Naive thymus-derived CD8-positive, alpha-beta T cell (primary cell): ENCODE data around the gene FRMD4B. TPM values are rescaled to one million over a fixed set of nuclear protein-coding genes. Genes with fewer than 3 reads are reported as not detected.

Source experiments
- ATAC-seq, 2 donors: fragments of 150-1000 bp; cut with Tn5 transposase in 1 of 2; sonication (Bioruptor Pico), chemical (Tn5 transposase) in 1 of 2; 1 replicate in 1 of 2; 2 replicates in 1 of 2; pipeline ENCODE4 v1.10.0; 2021; ENCODE audit warnings: mild to moderate bottlenecking in 2 of 2, moderate library complexity in 2 of 2
- POLR2A ChIA-PET: fragments of 350-600 bp; sonication (Branson Sonifier 250); formaldehyde crosslinking; loops from one replicate; lab custom pipeline; 2021; ENCODE audit warnings: antibody characterized with exemption; lab: Charles Lee
- DNase-seq, 10 donors: peaks; one replicate each; pipeline versions ENCODE4 v3.0.0 to v3.0.0-alpha.2; 2020 to 2022
- H3K27ac Mint-ChIP-seq, 10 donors: one replicate each; pipeline ENCODE4 v1.8.0; 2020 to 2022; ENCODE audit warnings: mild to moderate bottlenecking in 10 of 10, mixed read lengths in 10 of 10, moderate library complexity in 4 of 10, inconsistent platforms in 1 of 10
- H3K27me3 Mint-ChIP-seq, 5 donors: one replicate each; pipeline ENCODE4 v1.8.0; 2021 to 2022; ENCODE audit warnings: mixed read lengths in 5 of 5
- H3K36me3 Mint-ChIP-seq, 3 donors: one replicate each; pipeline ENCODE4 v1.8.0; 2020 to 2022; ENCODE audit warnings: mixed read lengths in 3 of 3, mild to moderate bottlenecking in 2 of 3, inconsistent platforms in 1 of 3
- H3K4me1 Mint-ChIP-seq, 4 donors: one replicate each; pipeline ENCODE4 v1.8.0; 2021 to 2022; ENCODE audit warnings: mixed read lengths in 4 of 4
- H3K4me3 Mint-ChIP-seq, 10 donors: one replicate each; pipeline ENCODE4 v1.8.0; 2020 to 2022; ENCODE audit warnings: mild to moderate bottlenecking in 10 of 10, mixed read lengths in 10 of 10, moderate library complexity in 6 of 10, inconsistent platforms in 1 of 10
- H3K9me3 Mint-ChIP-seq, 9 donors: one replicate each; pipeline ENCODE4 v1.8.0; 2020 to 2022; ENCODE audit warnings: mixed read lengths in 9 of 9, mild to moderate bottlenecking in 3 of 9, inconsistent platforms in 1 of 9, moderate library complexity in 1 of 9
- polyA plus RNA-seq, 3 donors: library from polyadenylated mRNA; unstranded; fragments of 300-500 nt; fragmentation: Illumina TruSeq; gene quantifications; one replicate each; pipeline ENCODE4 v1.2.3, GENCODE V29; 2021
- total RNA-seq, 8 experiments: library from RNA in 2 of 8; stranded (reverse) in 2 of 8; gene quantifications; one replicate each; pipeline ENCODE4 v1.2.3 and lab custom pipeline; 2021 to 2026

FRMD4B gene
- total and polyA plus RNA-seq, 5 experiments from 2014 or later = 0.15 to 0.39 (median 0.27) TPM

DNA sequence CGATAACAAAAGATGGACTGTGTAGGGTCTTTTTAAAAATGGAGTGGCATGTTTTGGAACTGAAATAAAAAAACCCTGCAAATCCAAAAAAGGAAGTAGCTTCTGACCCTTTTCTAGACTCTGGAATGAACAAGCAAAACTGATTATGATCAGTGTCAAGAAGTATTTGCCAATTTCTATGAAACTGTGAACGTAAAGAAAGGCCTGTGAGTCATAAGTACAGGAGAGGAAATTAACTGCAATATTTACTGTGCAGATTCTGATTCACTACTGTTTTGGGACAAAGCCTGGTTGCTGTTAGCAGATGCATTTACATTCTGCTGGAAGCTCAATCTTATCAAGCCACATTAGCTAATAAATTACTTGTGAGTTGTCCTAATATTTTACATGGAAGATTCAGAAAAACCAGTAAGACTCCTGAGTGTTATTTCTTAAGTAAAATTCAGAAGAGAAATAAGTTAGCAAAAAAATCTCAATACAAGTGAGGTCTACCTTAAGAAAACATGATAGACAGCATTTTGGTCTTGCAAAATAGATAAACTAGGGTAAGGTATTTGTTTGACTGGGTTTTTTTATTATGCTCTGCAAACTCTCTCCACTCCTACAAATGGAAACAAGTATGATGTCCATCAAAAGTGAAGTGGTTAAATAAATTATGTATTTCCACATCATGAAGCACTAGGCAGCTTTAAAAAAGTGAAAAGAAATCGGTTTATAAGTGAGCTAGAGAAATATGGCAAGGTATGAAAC is 173.3 kb downstream of the FRMD4B start:
- POLR2A ChIA-PET = interaction anchor here (0.7 kb wide), 1 partner anchor 26 kb away, joined by 7 read pairs; no protein-coding TSS in a partner anchor
- Mint-ChIP-seq H3K36me3 (peaks cover 0 to under 1% (median 0%) of the 10 kb centered on the region in 3 donors), H3K4me3 (no peak overlapping the region), H3K27me3 (no peaks in the 10 kb centered on the region), H3K4me1 (peaks cover 0 to 6% (median under 1%) of the 10 kb centered on the region in 4 donors), H3K27ac (peak overlapping the region in 1 of 10 donors; percentile 5), H3K9me3 (no peaks in the 10 kb centered on the region)
- ATAC-seq (no peak), DNase-seq (no peak)

DNA sequence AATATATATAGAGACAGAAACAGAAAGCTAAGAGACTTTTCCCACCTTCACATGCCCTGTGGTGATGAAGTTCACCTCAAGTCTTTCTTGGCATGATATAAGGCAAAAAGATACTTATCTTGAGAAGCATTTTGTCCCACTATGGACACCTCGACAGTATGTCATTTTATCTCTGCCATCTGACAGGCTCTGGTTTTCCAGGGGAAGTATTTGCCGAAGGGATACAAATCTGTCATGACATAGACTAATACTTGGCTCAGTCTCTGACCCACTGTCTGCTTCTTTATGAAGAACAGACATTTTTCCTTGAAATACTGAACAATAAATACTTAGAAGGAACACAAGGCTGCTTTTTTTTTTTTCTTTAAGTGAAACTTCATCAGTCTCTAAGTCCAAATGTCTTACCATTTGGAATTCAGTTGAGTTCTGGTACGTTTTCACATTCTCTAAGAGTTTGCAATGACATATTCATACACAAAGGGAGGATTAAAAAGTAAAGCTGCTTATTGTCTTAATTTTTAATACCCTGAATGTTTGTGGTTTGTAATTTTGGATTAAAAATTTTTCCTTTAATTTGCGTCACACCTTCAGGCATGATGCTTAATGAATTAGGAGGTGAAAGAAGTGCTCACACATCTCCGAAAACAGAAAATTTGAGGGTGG is 175.7 kb downstream of the FRMD4B start:
- DNase-seq (no peak), ATAC-seq (no peak)
- no peak overlapping the region for H3K4me3 Mint-ChIP-seq
- H3K4me1 Mint-ChIP-seq = peaks cover 0 to 16% (median under 1%) of the 10 kb centered on the region in 4 donors
- no peaks in the 10 kb centered on the region for H3K27me3 Mint-ChIP-seq
- POLR2A ChIA-PET = interaction anchor here (1.0 kb wide), 1 partner anchor 9 kb away, joined by 3 read pairs; no protein-coding TSS in a partner anchor
- no peaks in the 10 kb centered on the region for H3K36me3 Mint-ChIP-seq
- H3K27ac Mint-ChIP-seq = no peak overlapping the region
- H3K9me3 Mint-ChIP-seq = no peaks in the 10 kb centered on the region

DNA sequence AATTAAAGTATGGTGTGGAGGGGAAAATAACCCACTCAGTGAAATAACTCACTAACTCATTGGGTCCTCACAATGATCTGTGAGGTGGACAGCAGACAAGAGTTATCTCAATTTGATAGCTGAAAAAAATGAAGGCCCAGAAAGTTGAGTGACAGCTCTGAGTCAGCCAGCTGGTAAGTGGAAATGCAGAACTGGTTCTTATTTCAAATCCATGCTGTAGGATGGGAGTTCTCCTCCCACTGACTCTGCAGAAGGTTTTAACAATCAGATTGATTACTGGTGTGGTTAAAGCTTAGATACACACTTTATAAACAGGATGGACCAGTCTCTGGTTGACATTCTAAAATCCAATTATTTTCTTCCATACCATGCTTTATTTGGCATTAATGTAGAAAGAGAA is 176.5 kb downstream of the FRMD4B start:
- no peak overlapping the region for H3K27ac Mint-ChIP-seq
- H3K9me3 Mint-ChIP-seq = no peaks in the 10 kb centered on the region
- DNase-seq (no peak), ATAC-seq (no peak)
- H3K27me3 Mint-ChIP-seq = no peaks in the 10 kb centered on the region
- no peaks in the 10 kb centered on the region for H3K36me3 Mint-ChIP-seq
- no peak overlapping the region for H3K4me3 Mint-ChIP-seq
- peaks cover 0 to 18% (median under 1%) of the 10 kb centered on the region in 4 donors for H3K4me1 Mint-ChIP-seq
- POLR2A ChIA-PET = no interaction called here

DNA sequence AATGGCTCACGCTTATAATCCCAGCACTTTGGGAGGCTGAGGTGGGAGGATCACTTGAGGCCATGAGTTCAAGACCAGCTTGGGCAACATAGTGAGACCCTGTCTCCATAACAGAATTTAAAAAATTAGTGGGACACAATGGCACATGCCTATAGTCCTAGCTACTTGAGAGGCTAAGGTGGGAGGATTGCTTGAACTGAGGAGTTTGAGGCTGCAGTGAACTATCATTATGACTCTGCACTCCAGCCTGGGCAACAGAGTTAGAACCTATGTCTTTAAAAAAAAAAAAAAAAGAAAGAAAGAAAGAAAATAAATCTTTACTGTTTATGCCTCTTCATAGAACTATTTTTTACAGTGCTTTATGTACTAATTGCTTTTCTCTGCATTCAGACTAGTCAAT is 178.9 kb downstream of the FRMD4B start:
- DNase-seq (no peak), ATAC-seq (no peak)
- no peaks in the 10 kb centered on the region for H3K9me3 Mint-ChIP-seq
- H3K27ac Mint-ChIP-seq = no peak overlapping the region
- H3K36me3 Mint-ChIP-seq = no peaks in the 10 kb centered on the region
- H3K4me3 Mint-ChIP-seq = no peak overlapping the region
- H3K27me3 Mint-ChIP-seq = no peaks in the 10 kb centered on the region
- H3K4me1 Mint-ChIP-seq = peaks cover 0 to 12% (median under 1%) of the 10 kb centered on the region in 4 donors
- POLR2A ChIA-PET = no interaction called here

DNA sequence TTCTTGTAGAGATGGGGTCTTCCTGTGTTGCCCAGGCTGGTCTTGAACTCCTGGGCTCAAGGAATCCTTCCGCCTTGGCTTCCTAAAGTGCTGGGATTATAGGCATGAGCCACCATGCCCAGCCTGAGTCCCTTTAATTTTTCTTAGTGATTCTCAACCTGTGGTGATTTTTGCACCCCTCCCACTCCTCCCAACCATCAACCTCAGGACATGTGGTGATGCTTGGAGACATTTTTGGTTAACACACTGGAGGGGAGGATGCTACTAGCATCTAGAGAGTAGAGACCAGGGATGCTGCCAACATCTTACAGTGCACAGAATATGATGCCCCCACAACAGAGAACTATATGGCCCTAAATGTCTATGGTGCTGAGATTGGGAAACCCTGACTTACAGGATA is 180.5 kb downstream of the FRMD4B start:
- H3K4me3 Mint-ChIP-seq = no peak overlapping the region
- no peaks in the 10 kb centered on the region for H3K36me3 Mint-ChIP-seq
- no peak for DNase-seq
- POLR2A ChIA-PET = no interaction called here
- peaks cover 0 to 14% (median under 1%) of the 10 kb centered on the region in 4 donors for H3K4me1 Mint-ChIP-seq
- H3K27ac Mint-ChIP-seq = no peak overlapping the region
- H3K9me3 Mint-ChIP-seq = no peaks in the 10 kb centered on the region
- H3K27me3 Mint-ChIP-seq = no peaks in the 10 kb centered on the region
- no peak for ATAC-seq

DNA sequence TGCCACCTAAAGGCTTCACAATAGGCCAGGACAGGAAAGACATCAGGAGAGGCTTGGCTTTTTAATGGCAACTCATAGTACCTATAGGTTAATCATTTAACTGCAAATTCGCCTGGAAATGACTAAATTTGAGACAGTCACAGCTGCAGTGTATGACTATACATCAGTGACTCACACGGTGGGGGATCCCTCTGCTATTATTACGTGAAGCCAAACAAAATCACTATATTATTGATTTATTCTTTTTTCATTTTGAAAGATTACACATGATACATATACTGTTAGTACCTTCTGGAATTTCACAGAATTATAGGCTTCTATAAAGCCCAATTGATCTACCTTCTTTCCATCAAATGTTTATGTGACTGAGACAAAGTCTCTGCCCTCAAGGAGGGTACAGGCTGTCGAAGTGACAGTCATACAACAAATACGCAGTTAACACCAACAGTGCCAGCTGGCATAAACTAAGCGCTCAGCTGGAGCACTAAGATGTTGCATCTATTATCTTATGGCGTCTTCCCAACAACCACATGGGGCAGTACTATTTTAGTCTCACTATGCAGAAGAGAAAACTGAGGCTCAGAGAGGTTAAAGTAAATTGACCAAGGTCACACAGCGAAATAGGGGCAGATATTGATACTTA is 181.5 kb downstream of the FRMD4B start:
- Mint-ChIP-seq H3K4me3 (no peak overlapping the region), H3K27ac (peak overlapping the region in 1 of 10 donors; percentile 15), H3K4me1 (peaks cover 1 to 23% (median 6%) of the 10 kb centered on the region in 4 donors), H3K36me3 (no peaks in the 10 kb centered on the region), H3K9me3 (no peaks in the 10 kb centered on the region), H3K27me3 (no peaks in the 10 kb centered on the region)
- ATAC-seq (no peak), DNase-seq (no peak)
- POLR2A ChIA-PET = no interaction called here

DNA sequence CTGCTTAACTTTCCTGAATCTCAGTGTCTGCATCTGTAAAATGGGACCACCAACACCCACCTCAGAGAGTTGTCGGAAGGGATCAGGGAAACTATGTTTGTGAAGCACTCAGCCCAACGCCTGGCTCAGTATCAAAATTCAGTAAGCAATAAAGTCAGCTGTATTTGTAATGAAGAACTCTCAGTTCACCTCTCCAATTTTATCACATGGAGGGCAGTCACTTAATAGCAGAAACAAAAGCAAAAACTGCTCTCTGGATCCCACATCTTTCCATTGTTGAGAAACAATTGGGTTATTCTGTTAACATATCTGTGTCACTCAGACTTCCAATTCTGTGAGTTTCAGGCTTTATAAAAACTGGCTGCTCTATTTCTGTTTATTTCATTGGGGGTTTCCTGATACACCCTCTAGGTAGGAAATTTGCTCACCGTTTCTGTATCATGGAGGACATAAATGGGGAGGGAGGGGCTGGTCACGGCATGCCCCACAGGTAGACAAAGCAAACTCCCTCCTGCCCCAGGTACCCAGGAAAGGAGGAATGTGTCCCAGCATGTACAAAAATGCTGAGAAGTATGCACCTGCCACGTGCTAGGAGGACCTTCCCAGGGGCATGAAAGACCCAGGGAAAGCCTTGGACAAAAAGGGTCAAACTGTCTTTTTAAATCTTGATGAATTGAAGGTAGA is 182.1 kb downstream of the FRMD4B start:
- Mint-ChIP-seq H3K27ac (peak overlapping the region in 2 of 10 donors; percentile 15 to 35), H3K27me3 (no peaks in the 10 kb centered on the region), H3K9me3 (no peaks in the 10 kb centered on the region), H3K4me1 (peaks cover 2 to 30% (median 13%) of the 10 kb centered on the region in 4 donors), H3K4me3 (no peak overlapping the region), H3K36me3 (no peaks in the 10 kb centered on the region)
- DNase-seq (no peak), ATAC-seq (no peak)
- POLR2A ChIA-PET = no interaction called here

DNA sequence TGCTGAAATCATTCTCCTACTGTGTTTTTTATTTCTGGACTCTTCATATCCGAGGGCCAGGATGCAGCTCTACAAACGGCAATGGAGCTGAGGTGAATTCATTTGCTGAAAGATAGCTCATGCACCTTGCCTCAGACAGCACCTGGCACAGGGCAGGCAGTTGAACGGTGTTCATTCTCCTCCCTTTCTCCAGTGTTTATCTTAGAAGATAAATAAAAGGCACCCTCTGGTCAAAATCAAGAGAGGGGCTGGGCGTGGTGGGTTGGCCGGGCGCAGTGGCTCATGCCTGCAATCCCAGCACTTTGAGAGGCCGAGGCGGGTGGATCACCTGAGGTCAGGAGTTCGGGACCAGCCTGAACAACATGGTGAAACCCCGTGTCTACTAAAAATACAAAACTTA is 184.2 kb downstream of the FRMD4B start:
- ATAC-seq (no peak), DNase-seq (no peak)
- Mint-ChIP-seq H3K27ac (no peak overlapping the region), H3K4me1 (peaks cover 9 to 47% (median 31%) of the 10 kb centered on the region in 4 donors), H3K4me3 (no peak overlapping the region), H3K9me3 (no peaks in the 10 kb centered on the region), H3K36me3 (no peaks in the 10 kb centered on the region), H3K27me3 (no peaks in the 10 kb centered on the region)
- POLR2A ChIA-PET = no interaction called here

DNA sequence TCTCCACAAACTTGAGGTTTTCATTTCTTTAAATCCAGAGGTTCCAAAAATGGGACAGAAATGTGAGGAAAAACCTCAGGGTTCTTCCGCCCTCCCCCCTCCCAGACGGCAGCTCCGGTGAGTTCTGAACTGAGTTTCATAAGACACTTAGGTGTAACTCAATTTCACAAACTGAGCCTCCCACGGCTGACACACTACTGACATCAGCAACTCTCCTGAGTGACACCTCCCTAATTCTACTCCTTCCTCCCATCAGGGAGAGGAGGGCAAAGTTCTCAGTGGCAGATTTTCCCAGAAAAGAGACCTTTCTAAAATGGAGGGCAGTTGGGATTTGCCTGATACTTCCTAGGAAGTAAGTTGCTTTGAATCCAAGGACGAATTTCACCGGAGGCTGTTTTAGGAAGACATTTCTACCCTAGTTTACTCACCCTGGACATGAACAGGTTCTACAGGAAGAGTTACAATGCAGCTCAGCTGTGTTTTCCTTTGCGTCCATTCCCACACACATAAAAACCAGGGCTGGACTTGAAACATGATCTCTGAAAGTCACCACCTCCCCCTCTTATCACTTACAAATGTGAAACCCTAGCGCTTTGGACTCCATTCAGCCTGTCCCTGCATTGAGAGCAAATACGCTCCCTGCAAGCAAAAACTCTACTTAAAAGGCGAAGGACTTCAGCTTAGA is 185.4 kb downstream of the FRMD4B start:
- peak overlapping the region in 6 of 10 donors; percentile 16 to 89 (median 82) for H3K4me3 Mint-ChIP-seq
- H3K27me3 Mint-ChIP-seq = no peaks in the 10 kb centered on the region
- H3K36me3 Mint-ChIP-seq = no peaks in the 10 kb centered on the region
- POLR2A ChIA-PET = interaction anchor here (1.3 kb wide), 1 partner anchor 10 kb away, joined by 3 read pairs; no protein-coding TSS in a partner anchor
- no peaks in the 10 kb centered on the region for H3K9me3 Mint-ChIP-seq
- DNase-seq = no peak
- peaks cover 9 to 40% (median 31%) of the 10 kb centered on the region in 4 donors for H3K4me1 Mint-ChIP-seq
- ATAC-seq = no peak
- peak overlapping the region in 4 of 10 donors; percentile 5 to 89 (median 70) for H3K27ac Mint-ChIP-seq

DNA sequence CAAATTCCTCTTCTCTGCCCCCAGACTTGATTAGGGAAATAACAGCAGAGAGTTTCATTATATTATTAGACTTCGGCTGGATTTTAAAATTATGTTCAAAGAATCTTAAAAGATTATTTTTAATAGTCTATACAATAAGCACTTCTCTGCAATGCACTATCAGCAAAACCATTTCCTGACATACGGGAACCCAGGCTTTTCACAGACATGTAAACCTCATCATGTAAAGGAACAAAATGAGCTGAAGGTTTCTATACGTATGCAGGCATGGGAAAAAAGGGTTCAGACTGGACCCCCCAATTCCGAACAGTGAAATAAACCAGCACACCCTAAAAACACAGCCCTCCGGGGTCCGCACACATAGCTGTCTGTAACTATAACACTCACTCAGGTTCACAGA is 185.9 kb downstream of the FRMD4B start:
- no peak for DNase-seq
- no peaks in the 10 kb centered on the region for H3K9me3 Mint-ChIP-seq
- ATAC-seq = no peak
- H3K4me3 Mint-ChIP-seq = peak overlapping the region in 8 of 10 donors; percentile 62 to 89 (median 82)
- H3K4me1 Mint-ChIP-seq = peaks cover 9 to 38% (median 31%) of the 10 kb centered on the region in 4 donors
- H3K36me3 Mint-ChIP-seq = no peaks in the 10 kb centered on the region
- peak overlapping the region in 7 of 10 donors; percentile 21 to 89 (median 84) for H3K27ac Mint-ChIP-seq
- POLR2A ChIA-PET = interaction anchor here (1.3 kb wide), 1 partner anchor 11 kb away, joined by 3 read pairs; no protein-coding TSS in a partner anchor
- H3K27me3 Mint-ChIP-seq = no peaks in the 10 kb centered on the region

DNA sequence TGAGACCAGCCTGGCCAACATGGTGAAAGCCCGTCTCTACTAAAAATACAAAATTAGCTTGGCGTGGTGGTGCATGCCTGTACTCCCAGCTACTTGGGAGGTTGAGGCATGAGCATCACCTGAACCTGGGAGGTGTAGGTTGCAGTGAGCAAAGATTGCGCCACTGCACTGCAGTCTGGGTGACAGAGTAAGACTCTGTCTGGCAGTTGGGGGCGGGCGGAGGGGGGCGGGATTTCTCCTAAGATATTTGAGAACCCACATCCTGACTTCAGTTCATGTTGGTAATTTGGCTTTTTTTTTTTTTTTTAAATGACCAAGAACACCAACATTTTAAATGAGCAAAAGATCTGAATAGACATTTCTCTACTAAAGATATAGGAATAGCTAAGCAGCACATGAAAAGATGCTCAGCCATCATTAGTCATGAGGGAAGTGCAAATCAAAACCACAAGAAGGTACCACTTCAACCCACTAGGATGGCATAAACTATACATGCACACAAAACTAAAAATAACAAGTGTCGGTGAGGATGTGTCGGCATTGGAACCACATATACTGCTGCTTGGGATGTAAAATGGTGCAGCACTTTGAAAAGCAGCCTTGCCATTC is 187.9 kb downstream of the FRMD4B start:
- Mint-ChIP-seq H3K27me3 (no peaks in the 10 kb centered on the region), H3K27ac (peak overlapping the region in 8 of 10 donors; percentile 28 to 73 (median 50)), H3K4me3 (peak overlapping the region; percentile 1 to 89 (median 72)), H3K36me3 (no peaks in the 10 kb centered on the region), H3K9me3 (no peaks in the 10 kb centered on the region), H3K4me1 (peaks cover 9 to 36% (median 31%) of the 10 kb centered on the region in 4 donors)
- peak in 9 of 10 donors; percentile 10 to 75 (median 36) for DNase-seq
- POLR2A ChIA-PET = no interaction called here
- ATAC-seq = peak; percentile 75 to 89
